ENCODE measurements around the gene TMPO.
A peak's percentile ranks its signal among the peaks of the same experiment; 100 is the strongest.

Gene TMPO

GRCh38 chr12:98579835-98580234, 64.4 kb downstream of the TMPO start:
- H3K4me3 ChIP-seq (ENCODE audit: low read depth, low read length): no peak overlapping the region
- no peak for TF ChIP-seq CTCF (IDR thresholded peaks at IDR 0.05; ENCODE audit: borderline replicate concordance, insufficient read depth, low read depth, low read length)

GRCh38 chr12:98580695-98581094, 65.3 kb downstream of the TMPO start:
- H3K4me3 ChIP-seq (ENCODE audit: low read depth, low read length): no peak overlapping the region
- TF ChIP-seq CTCF (IDR thresholded peaks at IDR 0.05; ENCODE audit: borderline replicate concordance, insufficient read depth, low read depth, low read length): no peak

GRCh38 chr12:98581101-98581500, 65.7 kb downstream of the TMPO start:
- no peak overlapping the region for H3K4me3 ChIP-seq (ENCODE audit: low read depth, low read length)
- TF ChIP-seq CTCF (IDR thresholded peaks at IDR 0.05; ENCODE audit: borderline replicate concordance, insufficient read depth, low read depth, low read length): no peak

GRCh38 chr12:98582093-98582492, 66.7 kb downstream of the TMPO start:
- H3K4me3 ChIP-seq (ENCODE audit: low read depth, low read length): no peak overlapping the region
- TF ChIP-seq CTCF (IDR thresholded peaks at IDR 0.05; ENCODE audit: borderline replicate concordance, insufficient read depth, low read depth, low read length): no peak

- TF ChIP-seq CTCF (IDR thresholded peaks at IDR 0.05; ENCODE audit: borderline replicate concordance, insufficient read depth, low read depth, low read length): no peak
- H3K4me3 ChIP-seq (ENCODE audit: low read depth, low read length): no peak overlapping the region
Measured at GRCh38 chr12:98587084-98587483, 71.7 kb downstream of the TMPO start.

- no peak overlapping the region for H3K4me3 ChIP-seq (ENCODE audit: low read depth, low read length)
- no peak for TF ChIP-seq CTCF (IDR thresholded peaks at IDR 0.05; ENCODE audit: borderline replicate concordance, insufficient read depth, low read depth, low read length)
Measured at GRCh38 chr12:98591209-98591608, 75.8 kb downstream of the TMPO start.

GRCh38 chr12:98592825-98593322, 77.5 kb downstream of the TMPO start:
- peak overlapping the region; percentile 40 for H3K4me3 ChIP-seq (ENCODE audit: low read depth, low read length)
- TF ChIP-seq CTCF (IDR thresholded peaks at IDR 0.05; ENCODE audit: borderline replicate concordance, insufficient read depth, low read depth, low read length): no peak
